HFF-Myc (cell line): ENCODE data around the gene PDE7B.

Experiments
- DNase-seq: peaks from one replicate; pipeline ENCODE4 v3.0.0-alpha.2; 2011; ENCODE audit warnings: low read depth; ENCODE audit errors: extremely low read depth
- H3K4me3 ChIP-seq: replicated peaks from 2 replicates; pipeline ENCODE4 v1.5.1; 2011; ENCODE audit warnings: low read depth, mild to moderate bottlenecking, control low read depth, low read length
- CTCF ChIP-seq: IDR thresholded peaks from 2 replicates; pipeline ENCODE4 v1.5.1; 2012; ENCODE audit warnings: mild to moderate bottlenecking, low read depth, low read length, control low read depth; ENCODE audit errors: missing control alignments

Gene PDE7B

GRCh38 chr6:136148051-136148450 is 296.6 kb downstream of the PDE7B start:
- H3K4me3 ChIP-seq, result no peak overlapping the region
- TF ChIP-seq CTCF, result no peak
- no peak for DNase-seq

- no peak for DNase-seq
- no peak for TF ChIP-seq CTCF
- no peak overlapping the region for H3K4me3 ChIP-seq
These were observed 297.0 kb downstream of the PDE7B start for GRCh38 chr6:136148523-136148922.

GRCh38 chr6:136149311-136149710 is 297.8 kb downstream of the PDE7B start:
- DNase-seq, result no peak
- H3K4me3 ChIP-seq, result no peak overlapping the region
- TF ChIP-seq CTCF, result no peak

GRCh38 chr6:136150961-136151360 is 299.5 kb downstream of the PDE7B start:
- no peak for TF ChIP-seq CTCF
- no peak for DNase-seq
- H3K4me3 ChIP-seq, result no peak overlapping the region

GRCh38 chr6:136153707-136154375 is 302.3 kb downstream of the PDE7B start:
- no peak overlapping the region for H3K4me3 ChIP-seq
- no peak for DNase-seq
- TF ChIP-seq CTCF, result no peak

GRCh38 chr6:136155191-136155590 is 303.7 kb downstream of the PDE7B start:
- no peak for TF ChIP-seq CTCF
- no peak for DNase-seq
- H3K4me3 ChIP-seq, result no peak overlapping the region

GRCh38 chr6:136157743-136158142 is 306.2 kb downstream of the PDE7B start:
- H3K4me3 ChIP-seq, result no peak overlapping the region
- TF ChIP-seq CTCF, result no peak
- no peak for DNase-seq
